ENCODE results near the gene CISD1.

CISD1 gene

DNA sequence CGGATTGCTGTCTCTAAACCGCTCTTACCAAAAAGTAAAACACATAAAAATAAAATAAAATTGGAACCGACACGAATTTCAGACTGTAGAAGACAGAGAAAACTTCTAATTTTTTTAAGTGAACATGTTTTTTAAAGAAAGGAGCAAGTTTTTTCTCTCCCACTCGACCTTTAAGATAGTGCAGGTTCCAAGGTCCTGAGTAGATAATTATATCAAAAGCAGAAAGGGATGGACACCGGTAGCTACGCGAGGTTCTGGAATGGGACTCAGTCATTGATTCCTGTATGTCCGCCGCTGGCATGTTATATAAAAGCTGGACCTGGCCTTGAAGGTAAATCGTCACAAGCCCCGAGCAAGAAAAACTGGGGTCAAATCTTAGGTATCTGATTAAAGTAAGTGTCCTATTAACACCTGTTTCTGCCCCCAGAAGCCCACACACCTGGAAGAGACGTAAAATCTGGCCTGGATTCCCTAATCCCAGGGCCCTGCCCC, 462 bp upstream of the CISD1 start:
- H3K4me1 Mint-ChIP-seq: peaks cover 54% of the 10 kb centered on the region
- H3K9me3 Mint-ChIP-seq: peaks cover 10% of the 10 kb centered on the region
- no peak for TF ChIP-seq CTCF (IDR thresholded peaks at IDR 0.05)
- peaks cover 25% of the 10 kb centered on the region for H3K36me3 Mint-ChIP-seq (ENCODE audit: low read depth)
- DNase-seq: no peak
- peak overlapping the region; percentile 99 for H3K27ac Mint-ChIP-seq
- peak overlapping the region; percentile 94 for H3K4me3 Mint-ChIP-seq
- H3K27me3 Mint-ChIP-seq (ENCODE audit: low read depth, poor library complexity): no peaks in the 10 kb centered on the region

DNA sequence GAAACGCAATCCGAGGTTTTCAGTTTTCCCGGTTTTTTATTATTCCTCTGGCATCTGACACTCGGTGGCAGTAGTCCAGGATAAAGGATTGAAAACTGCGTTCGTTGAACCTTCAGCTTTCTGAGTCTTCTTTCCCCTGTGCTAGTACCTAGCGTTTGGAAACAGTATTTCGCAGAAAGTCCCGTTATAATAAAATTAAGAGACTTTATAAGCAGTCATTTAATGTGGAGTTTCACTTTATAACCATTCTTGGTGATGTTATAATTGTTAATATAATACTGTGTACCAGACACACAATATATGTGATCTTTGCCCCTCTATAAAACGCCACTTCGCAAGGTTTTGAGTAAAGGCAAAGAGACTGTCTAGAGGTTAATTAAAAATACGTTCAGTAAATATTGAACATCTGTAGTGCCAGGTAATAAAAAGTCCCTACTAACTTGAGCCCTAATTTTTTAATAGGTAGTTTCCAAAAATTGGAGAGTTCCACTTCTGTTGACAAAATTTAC, 874 bp downstream of the CISD1 start:
- Mint-ChIP-seq H3K4me3 (peak overlapping the region; percentile 94), H3K36me3 (ENCODE audit: low read depth) (peaks cover 21% of the 10 kb centered on the region)

GRCh38 chr10:58275261-58275660, 6.3 kb downstream of the CISD1 start:
- Mint-ChIP-seq H3K27ac (peak overlapping the region; percentile 44), H3K4me3 (no peak overlapping the region)

More for the DNA sequence above, 874 bp downstream of the CISD1 start:
- no peak for TF ChIP-seq CTCF (IDR thresholded peaks at IDR 0.05)
- DNase-seq: no peak
- Mint-ChIP-seq H3K4me1 (peaks cover 46% of the 10 kb centered on the region), H3K27me3 (ENCODE audit: low read depth, poor library complexity) (no peaks in the 10 kb centered on the region), H3K27ac (no peak overlapping the region), H3K9me3 (peaks cover 10% of the 10 kb centered on the region)

GRCh38 chr10:58275908-58276307, 6.9 kb downstream of the CISD1 start:
- Mint-ChIP-seq H3K4me3 (no peak overlapping the region), H3K4me1 (peaks cover 29% of the 10 kb centered on the region), H3K9me3 (peaks cover 4% of the 10 kb centered on the region), H3K36me3 (ENCODE audit: low read depth) (peaks cover 44% of the 10 kb centered on the region), H3K27me3 (ENCODE audit: low read depth, poor library complexity) (no peaks in the 10 kb centered on the region), H3K27ac (peak overlapping the region; percentile 91)
- no peak for DNase-seq
- no peak for TF ChIP-seq CTCF (IDR thresholded peaks at IDR 0.05)

More at GRCh38 chr10:58275261-58275660, 6.3 kb downstream of the CISD1 start:
- no peak for DNase-seq
- Mint-ChIP-seq H3K36me3 (ENCODE audit: low read depth) (peaks cover 42% of the 10 kb centered on the region), H3K4me1 (peaks cover 35% of the 10 kb centered on the region), H3K27me3 (ENCODE audit: low read depth, poor library complexity) (no peaks in the 10 kb centered on the region), H3K9me3 (peaks cover 10% of the 10 kb centered on the region)
- TF ChIP-seq CTCF (IDR thresholded peaks at IDR 0.05): no peak

DNA sequence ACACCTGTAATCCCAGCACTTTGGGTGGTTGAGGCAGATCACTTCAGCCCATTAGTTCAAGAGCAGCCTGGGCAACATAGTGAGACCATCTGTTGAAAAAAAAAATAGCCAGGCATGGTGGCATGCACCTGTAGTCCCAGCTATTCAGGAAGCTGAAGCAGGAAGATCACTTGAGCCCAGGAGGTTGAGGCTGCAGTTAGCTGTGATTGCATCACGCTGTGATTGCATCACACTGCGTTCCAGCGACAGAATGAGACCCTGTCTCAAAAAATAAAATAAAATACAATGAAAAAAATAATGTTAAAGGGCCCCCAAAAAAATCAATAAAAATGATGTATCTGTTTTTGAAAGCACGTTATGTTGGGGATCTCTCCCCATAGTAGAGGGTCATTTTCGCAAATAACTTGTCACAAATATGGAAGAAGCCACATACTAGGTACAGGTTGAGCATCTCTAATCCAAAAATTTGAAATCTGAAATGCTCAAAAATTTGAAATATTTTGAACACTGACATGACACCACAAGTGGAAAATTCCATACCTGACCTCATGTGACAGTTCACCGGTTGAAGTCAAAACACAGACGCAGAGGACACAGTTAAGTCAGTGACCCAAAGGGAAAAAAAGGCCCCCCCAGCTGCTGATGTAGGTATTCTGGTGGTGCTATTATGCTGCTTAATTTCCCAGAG, 9.5 kb downstream of the CISD1 start:
- no peaks in the 10 kb centered on the region for H3K9me3 Mint-ChIP-seq
- H3K4me1 Mint-ChIP-seq: peaks cover 19% of the 10 kb centered on the region
- no peak overlapping the region for H3K27ac Mint-ChIP-seq
- H3K27me3 Mint-ChIP-seq (ENCODE audit: low read depth, poor library complexity): no peaks in the 10 kb centered on the region
- no peak overlapping the region for H3K4me3 Mint-ChIP-seq
- TF ChIP-seq CTCF (IDR thresholded peaks at IDR 0.05): no peak
- DNase-seq: no peak
- peaks cover 44% of the 10 kb centered on the region for H3K36me3 Mint-ChIP-seq (ENCODE audit: low read depth)

DNA sequence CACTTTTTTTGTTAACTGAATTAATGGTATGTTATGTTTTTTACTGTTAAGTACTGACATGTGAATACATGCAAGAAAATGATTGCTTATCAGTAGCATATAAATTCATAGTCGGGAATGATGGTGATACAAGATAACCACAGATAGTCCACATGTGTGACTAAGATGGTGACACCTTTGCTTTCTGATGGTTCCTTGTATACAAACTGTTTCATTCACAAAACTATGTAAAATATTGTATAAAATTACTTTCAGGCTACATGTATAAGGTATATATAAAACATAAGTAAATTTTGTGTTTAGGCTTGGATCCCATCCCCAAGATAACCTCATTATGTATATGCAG, 10.0 kb downstream of the CISD1 start:
- no peak for DNase-seq
- Mint-ChIP-seq H3K4me3 (no peak overlapping the region), H3K27ac (no peak overlapping the region), H3K9me3 (no peaks in the 10 kb centered on the region), H3K4me1 (peaks cover 18% of the 10 kb centered on the region), H3K27me3 (ENCODE audit: low read depth, poor library complexity) (no peaks in the 10 kb centered on the region), H3K36me3 (ENCODE audit: low read depth) (peaks cover 44% of the 10 kb centered on the region)
- TF ChIP-seq CTCF (IDR thresholded peaks at IDR 0.05): no peak

Data from nephron progenitor cell (in vitro differentiated cells).